Osteocyte (in vitro differentiated cells): ENCODE data around the gene SEMA3G. TPM values are rescaled to one million over a fixed set of nuclear protein-coding genes. Genes with fewer than 3 reads are reported as not detected.

Source experiments
- DNase-seq: peaks from one replicate; pipeline ENCODE4 v3.0.0; 2021; ENCODE audit warnings: mixed read lengths; ENCODE audit not compliant: unreplicated experiment; ENCODE audit errors: extremely low spot score
- H3K27ac Mint-ChIP-seq: one replicate; pipeline ENCODE4 v1.8.0; 2021; ENCODE audit warnings: mild to moderate bottlenecking, mixed read lengths; ENCODE audit not compliant: unreplicated experiment
- H3K27me3 Mint-ChIP-seq: one replicate; pipeline ENCODE4 v1.8.0; 2021; ENCODE audit warnings: mixed read lengths; ENCODE audit not compliant: unreplicated experiment
- H3K36me3 Mint-ChIP-seq: one replicate; pipeline ENCODE4 v1.8.0; 2021; ENCODE audit warnings: mixed read lengths; ENCODE audit not compliant: unreplicated experiment
- H3K4me1 Mint-ChIP-seq: one replicate; pipeline ENCODE4 v1.8.0; 2021; ENCODE audit warnings: mixed read lengths; ENCODE audit not compliant: unreplicated experiment
- H3K4me3 Mint-ChIP-seq: one replicate; pipeline ENCODE4 v1.8.0; 2021; ENCODE audit warnings: mild to moderate bottlenecking, moderate library complexity, mixed read lengths; ENCODE audit not compliant: unreplicated experiment
- H3K9me3 Mint-ChIP-seq: one replicate; pipeline ENCODE4 v1.8.0; 2021; ENCODE audit warnings: mixed read lengths; ENCODE audit not compliant: unreplicated experiment
- total RNA-seq: library from RNA; stranded (reverse); gene quantifications from 2 replicates; pipeline ENCODE4 v1.2.1, GENCODE V29; 2021
- TF ChIP-seq, protein P1 (sequence below): fragments of 200-600 bp; sonication (generic); IDR thresholded peaks from 2 replicates; pipeline ENCODE4 v1.5.0; 2021; ENCODE audit warnings: antibody characterized with exemption, mild to moderate bottlenecking, moderate library complexity

The SEMA3G gene
- total RNA-seq, 1 donor from 2014 or later, result not detected

DNA sequence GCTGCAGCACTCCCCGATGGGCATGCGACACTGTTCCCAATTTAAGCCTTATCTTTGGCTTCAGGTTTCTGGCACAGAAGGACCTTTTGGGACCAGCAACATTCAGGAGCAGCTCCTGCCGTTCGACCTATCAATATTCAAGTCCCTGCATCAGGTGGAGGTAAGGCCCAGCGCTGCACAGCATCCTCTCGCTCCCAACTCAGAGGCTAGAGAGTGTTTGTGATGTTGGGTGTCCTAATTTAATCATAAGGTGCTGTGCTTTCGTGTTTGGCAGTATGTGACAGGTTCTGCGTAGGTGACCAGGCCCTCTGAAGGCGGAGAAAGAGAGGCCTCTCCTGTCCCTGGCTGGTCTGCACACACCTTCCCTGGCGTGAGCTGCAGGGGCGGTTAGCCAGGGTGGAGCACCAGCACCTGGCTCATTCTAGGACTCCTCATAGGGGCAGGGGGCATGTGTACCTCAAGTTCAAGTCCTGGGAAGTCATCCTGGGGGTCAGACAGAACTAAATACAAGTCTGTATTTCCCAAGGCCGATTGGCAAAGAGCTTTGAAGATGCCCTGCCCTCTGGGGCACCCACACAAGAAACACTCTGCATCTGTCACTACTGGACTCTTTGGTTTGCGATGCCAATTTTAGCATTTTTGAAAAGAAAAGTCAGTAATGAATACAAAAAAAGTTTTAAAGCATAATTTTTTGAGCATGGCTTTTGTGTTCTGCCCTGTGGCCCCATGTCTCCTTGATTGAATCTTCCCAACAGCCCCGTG, 27.5 kb upstream of the SEMA3G start:
- H3K4me3 Mint-ChIP-seq, result no peak overlapping the region
- DNase-seq, result no peak
- H3K36me3 Mint-ChIP-seq, result peaks cover 40% of the 10 kb centered on the region
- no peaks in the 10 kb centered on the region for H3K9me3 Mint-ChIP-seq
- no peak overlapping the region for H3K27ac Mint-ChIP-seq
- H3K4me1 Mint-ChIP-seq, result peaks cover 7% of the 10 kb centered on the region
- TF ChIP-seq, protein P1, sequence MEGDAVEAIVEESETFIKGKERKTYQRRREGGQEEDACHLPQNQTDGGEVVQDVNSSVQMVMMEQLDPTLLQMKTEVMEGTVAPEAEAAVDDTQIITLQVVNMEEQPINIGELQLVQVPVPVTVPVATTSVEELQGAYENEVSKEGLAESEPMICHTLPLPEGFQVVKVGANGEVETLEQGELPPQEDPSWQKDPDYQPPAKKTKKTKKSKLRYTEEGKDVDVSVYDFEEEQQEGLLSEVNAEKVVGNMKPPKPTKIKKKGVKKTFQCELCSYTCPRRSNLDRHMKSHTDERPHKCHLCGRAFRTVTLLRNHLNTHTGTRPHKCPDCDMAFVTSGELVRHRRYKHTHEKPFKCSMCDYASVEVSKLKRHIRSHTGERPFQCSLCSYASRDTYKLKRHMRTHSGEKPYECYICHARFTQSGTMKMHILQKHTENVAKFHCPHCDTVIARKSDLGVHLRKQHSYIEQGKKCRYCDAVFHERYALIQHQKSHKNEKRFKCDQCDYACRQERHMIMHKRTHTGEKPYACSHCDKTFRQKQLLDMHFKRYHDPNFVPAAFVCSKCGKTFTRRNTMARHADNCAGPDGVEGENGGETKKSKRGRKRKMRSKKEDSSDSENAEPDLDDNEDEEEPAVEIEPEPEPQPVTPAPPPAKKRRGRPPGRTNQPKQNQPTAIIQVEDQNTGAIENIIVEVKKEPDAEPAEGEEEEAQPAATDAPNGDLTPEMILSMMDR, result no peak
- H3K27me3 Mint-ChIP-seq, result no peaks in the 10 kb centered on the region

DNA sequence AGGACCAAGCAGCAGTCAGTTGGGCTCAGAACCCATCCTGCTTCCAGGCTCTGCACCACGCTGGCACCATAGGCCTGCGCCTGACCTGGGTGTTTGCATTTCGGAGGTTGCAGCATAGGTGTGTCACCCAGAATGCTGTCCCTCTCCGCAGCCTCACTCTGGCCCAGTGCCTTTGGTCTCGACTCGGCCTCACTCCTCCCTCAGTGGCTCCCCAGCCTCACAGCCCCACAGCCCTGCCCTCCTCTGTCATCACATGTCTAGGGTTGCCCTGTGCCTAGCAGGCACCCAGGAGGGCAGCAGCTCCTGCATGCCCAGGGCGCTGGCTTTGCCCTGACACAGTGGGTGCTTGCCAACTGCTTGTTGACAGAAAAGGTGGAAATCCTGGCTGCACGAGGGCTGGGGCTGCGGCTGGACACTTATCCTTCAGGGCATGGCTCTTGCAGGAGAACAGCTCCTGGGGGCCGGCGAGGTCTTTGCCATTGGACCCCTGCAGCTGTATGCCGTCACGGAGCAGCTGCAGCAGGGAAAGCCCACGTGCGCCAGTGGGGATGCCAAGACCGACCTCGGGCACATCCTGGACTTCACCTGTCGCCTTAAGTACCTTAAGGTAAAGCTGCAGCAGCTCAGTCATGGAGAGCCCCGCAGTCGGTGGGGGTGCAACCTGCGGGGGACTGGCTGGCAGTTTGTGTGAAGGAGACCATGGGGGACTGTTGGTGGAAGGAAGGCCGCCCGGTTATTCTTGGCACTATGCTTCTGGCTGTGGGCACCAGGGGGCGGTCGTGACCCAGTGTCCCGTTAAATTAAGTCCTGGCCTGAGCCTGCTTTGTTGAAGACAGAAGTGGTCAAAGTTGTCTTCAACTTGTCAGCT, 26.7 kb upstream of the SEMA3G start:
- H3K27ac Mint-ChIP-seq, result no peak overlapping the region
- no peaks in the 10 kb centered on the region for H3K9me3 Mint-ChIP-seq
- H3K27me3 Mint-ChIP-seq, result no peaks in the 10 kb centered on the region
- peaks cover 7% of the 10 kb centered on the region for H3K4me1 Mint-ChIP-seq
- TF ChIP-seq, protein P1, result peak; percentile 61
- no peak for DNase-seq
- no peak overlapping the region for H3K4me3 Mint-ChIP-seq
- peaks cover 37% of the 10 kb centered on the region for H3K36me3 Mint-ChIP-seq

- DNase-seq, result no peak
- Mint-ChIP-seq H3K4me1 (peaks cover 9% of the 10 kb centered on the region), H3K4me3 (no peak overlapping the region), H3K27me3 (no peaks in the 10 kb centered on the region), H3K27ac (no peak overlapping the region), H3K9me3 (no peaks in the 10 kb centered on the region), H3K36me3 (peaks cover 38% of the 10 kb centered on the region)
- TF ChIP-seq, protein P1, result no peak
Measured at GRCh38 chr3:52470920-52471319, 26.0 kb upstream of the SEMA3G start.

DNA sequence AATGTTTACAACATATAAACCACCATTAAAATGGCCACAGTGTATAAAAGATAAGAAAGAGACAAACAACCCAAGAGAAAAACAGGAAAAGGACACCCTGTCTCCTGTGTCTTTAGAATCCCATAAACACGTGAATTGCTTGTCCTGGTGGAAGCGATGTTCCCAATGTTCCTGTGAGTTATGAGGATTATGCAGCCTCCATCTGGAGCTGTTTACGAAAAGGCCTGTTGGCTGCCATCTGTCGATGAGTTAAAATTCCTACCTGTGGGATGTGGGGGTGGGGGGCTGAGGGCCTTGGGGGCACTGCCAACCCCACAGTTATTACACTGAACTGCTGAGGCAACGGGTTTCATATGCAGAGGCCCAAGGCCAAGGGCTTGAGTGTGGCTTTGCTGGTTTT, 24.1 kb upstream of the SEMA3G start:
- Mint-ChIP-seq H3K27ac (no peak overlapping the region), H3K4me3 (no peak overlapping the region), H3K9me3 (no peaks in the 10 kb centered on the region), H3K36me3 (peaks cover 35% of the 10 kb centered on the region), H3K27me3 (no peaks in the 10 kb centered on the region), H3K4me1 (peaks cover 14% of the 10 kb centered on the region)
- DNase-seq, result no peak
- TF ChIP-seq, protein P1, result no peak

- TF ChIP-seq, protein P1, result no peak
- no peaks in the 10 kb centered on the region for H3K9me3 Mint-ChIP-seq
- peaks cover 14% of the 10 kb centered on the region for H3K4me1 Mint-ChIP-seq
- peak overlapping the region; percentile 64 for H3K27ac Mint-ChIP-seq
- H3K4me3 Mint-ChIP-seq, result no peak overlapping the region
- no peak for DNase-seq
- H3K27me3 Mint-ChIP-seq, result no peaks in the 10 kb centered on the region
- peaks cover 32% of the 10 kb centered on the region for H3K36me3 Mint-ChIP-seq
Measured at GRCh38 chr3:52468336-52468735, 23.4 kb upstream of the SEMA3G start.
